GM21367 (cell line): Measurements from ENCODE around the gene PTPRC.

ENCODE experiments used
- ATAC-seq: cut with Tn5 transposase; IDR thresholded peaks from one replicate; pipeline ENCODE4 v1.9.1; 2021; ENCODE audit not compliant: unreplicated experiment

PTPRC gene

GRCh38 chr1:198794498-198794897 lies 155.7 kb downstream of the PTPRC start:
- ATAC-seq = no peak

DNA sequence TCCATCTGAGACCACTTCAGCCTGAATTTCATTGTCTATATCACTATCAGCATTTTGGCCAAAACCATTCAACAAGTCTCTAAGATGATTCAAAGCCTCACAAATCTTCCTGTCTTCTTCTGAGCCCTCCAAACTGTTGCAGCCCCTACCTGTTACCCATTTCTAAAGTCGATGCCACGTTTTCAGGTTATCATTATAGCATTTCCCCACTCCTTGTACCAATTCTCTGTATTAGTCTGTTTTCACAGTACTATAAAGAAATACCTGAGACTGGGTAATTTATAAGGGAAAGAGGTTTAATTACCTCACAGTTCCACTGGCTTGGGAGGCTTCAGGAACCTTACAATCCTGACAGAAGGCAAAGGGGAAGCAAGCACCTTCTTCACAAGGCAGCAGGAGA lies 158.8 kb downstream of the PTPRC start:
- no peak for ATAC-seq

- ATAC-seq = peak; percentile 66
Observed at GRCh38 chr1:198798923-198799386, 160.1 kb downstream of the PTPRC start.

- ATAC-seq = no peak
Observed at GRCh38 chr1:198805498-198806151, 166.8 kb downstream of the PTPRC start.

DNA sequence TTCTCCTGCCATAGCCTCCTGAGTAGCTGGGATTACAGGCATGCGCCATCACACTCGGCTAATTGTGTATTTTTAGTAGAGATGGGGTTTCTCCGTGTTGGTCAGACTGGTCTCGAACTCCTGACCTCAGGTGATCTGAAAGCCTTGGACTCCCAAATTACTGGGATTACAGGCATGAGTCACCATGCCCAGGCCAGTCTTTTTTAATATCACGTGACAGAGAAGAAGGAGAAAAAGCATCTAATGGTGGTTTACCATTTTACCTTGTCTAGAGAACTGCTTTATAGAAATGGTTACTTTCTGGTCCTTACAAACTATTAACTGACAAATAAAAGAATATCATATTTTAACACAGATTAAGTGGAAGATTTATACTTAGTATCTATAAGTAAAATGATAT lies 168.0 kb downstream of the PTPRC start:
- no peak for ATAC-seq
